HEK293T (cell line): ENCODE results near the gene ATG14.

Experiments
- ELF4 ChIP-seq: fragments of 450-650 bp; IDR thresholded peaks from 2 replicates; pipeline ENCODE4 v1.6.1; 2017; ENCODE audit warnings: antibody characterized with exemption
- FOXM1 ChIP-seq: fragments of 450-650 bp; IDR thresholded peaks from 2 replicates; pipeline ENCODE4 v1.6.1; 2017; ENCODE audit warnings: mild to moderate bottlenecking, borderline replicate concordance
- ZNF384 ChIP-seq: fragments of 450-650 bp; IDR thresholded peaks from 2 replicates; pipeline ENCODE4 v1.6.1; 2016

- TF ChIP-seq ELF4 (no peak), ZNF384 (no peak), FOXM1 (no peak)
Measured at GRCh38 chr14:55353686-55354467, 57.8 kb downstream of the ATG14 start.
